H1 (cell line): Measurements from ENCODE around the gene OSTN. TPM values are rescaled to one million over a fixed set of nuclear protein-coding genes. Genes with fewer than 3 reads are reported as not detected.

ENCODE experiments used
- CTCF ChIA-PET: fragments of 300-600 bp; sonication (Branson Sonifier 250); formaldehyde crosslinking; loops from one replicate; lab custom pipeline; 2021; ENCODE audit not compliant: partially characterized antibody; lab: Charles Lee
- POLR2A ChIA-PET: fragments of 300-600 bp; sonication (Branson Sonifier 250); formaldehyde crosslinking; loops from one replicate; lab custom pipeline; 2021; ENCODE audit warnings: inconsistent platforms; ENCODE audit not compliant: partially characterized antibody; lab: Charles Lee
- DNase-seq, 2 experiments: peaks; one replicate each; pipeline versions ENCODE4 v3.0.0 to v3.0.0-alpha.2; 2010 to 2022; ENCODE audit warnings: low spot score in 2 of 2, low read depth in 1 of 2, mixed read lengths in 1 of 2
- FAIRE-seq: peaks from 2 replicates; lab custom pipeline; 2011; peaks lifted over from hg19 to GRCh38; lab: Jason Lieb, UNC
- H2AFZ ChIP-seq: 2 replicates; pipeline ENCODE4 v1.8.1; 2012; ENCODE audit warnings: low read length, inconsistent platforms
- H2AK5ac ChIP-seq: 2 replicates; pipeline ENCODE4 v1.6.1; 2013; ENCODE audit warnings: low read depth, low read length
- H2BK120ac ChIP-seq: replicated peaks from 2 replicates; pipeline ENCODE3; 2013; ENCODE audit warnings: low read depth, low read length, inconsistent platforms
- H2BK12ac ChIP-seq: 2 replicates; pipeline ENCODE4 v1.6.1; 2013; ENCODE audit warnings: low read depth, low read length
- H2BK15ac ChIP-seq: 2 replicates; pipeline ENCODE4 v1.6.1; 2013; ENCODE audit warnings: low read length
- H2BK20ac ChIP-seq: 2 replicates; pipeline ENCODE4 v1.6.1; 2013; ENCODE audit warnings: low read length
- H2BK5ac ChIP-seq: 2 replicates; pipeline ENCODE4 v1.6.1; 2013; ENCODE audit warnings: low read depth, low read length
- H3K14ac ChIP-seq: 2 replicates; pipeline ENCODE4 v1.6.1; 2013; ENCODE audit warnings: inconsistent platforms; ENCODE audit not compliant: insufficient read length
- H3K18ac ChIP-seq: 2 replicates; pipeline ENCODE4 v1.6.1; 2013; ENCODE audit warnings: low read length; ENCODE audit errors: extremely low read depth
- H3K23ac ChIP-seq: 2 replicates; pipeline ENCODE4 v1.6.1; 2013; ENCODE audit warnings: inconsistent platforms; ENCODE audit not compliant: insufficient read length
- H3K23me2 ChIP-seq: 2 replicates; pipeline ENCODE4 v1.6.1; 2013; ENCODE audit warnings: low read depth, low read length
- H3K27ac ChIP-seq: 2 replicates; pipeline ENCODE4 v1.6.1; 2011; ENCODE audit warnings: low read depth, low read length, inconsistent platforms
- H3K27me3 ChIP-seq, 4 experiments: replicated peaks in 1 of 4; 1 replicate in 1 of 4; 2 replicates in 3 of 4; pipeline versions ENCODE4 v1.6.1 to v1.8.1; 2011 to 2013; ENCODE audit warnings: low read length in 3 of 4, mild to moderate bottlenecking in 3 of 4, inconsistent platforms in 2 of 4, mixed read lengths in 2 of 4, moderate library complexity in 1 of 4; ENCODE audit not compliant: control insufficient read depth in 3 of 4, insufficient read depth in 3 of 4; ENCODE audit errors: extremely low read depth in 1 of 4
- H3K36me3 ChIP-seq, 4 experiments: 2 replicates each; pipeline versions ENCODE4 v1.6.1 to v1.8.1; 2011 to 2013; ENCODE audit warnings: mild to moderate bottlenecking in 4 of 4, low read length in 3 of 4, moderate library complexity in 2 of 4, control low read depth in 1 of 4, inconsistent platforms in 1 of 4; ENCODE audit not compliant: insufficient read depth in 4 of 4, control insufficient read depth in 2 of 4
- H3K4ac ChIP-seq: replicated peaks from 2 replicates; pipeline ENCODE3; 2013; ENCODE audit warnings: low read length, low read depth, mixed read lengths, inconsistent platforms; ENCODE audit not compliant: insufficient read length
- H3K4me1 ChIP-seq, 4 experiments: replicated peaks in 1 of 4; 1 replicate in 1 of 4; 2 replicates in 3 of 4; pipeline versions ENCODE4 v1.6.1 to v1.8.1; 2011 to 2013; ENCODE audit warnings: low read length in 3 of 4, inconsistent platforms in 2 of 4, mixed read lengths in 1 of 4; ENCODE audit not compliant: insufficient read depth in 4 of 4, control insufficient read depth in 3 of 4
- H3K4me2 ChIP-seq, 2 experiments: 2 replicates each; pipeline versions ENCODE4 v1.6.1 to v1.8.1; 2011 to 2013; ENCODE audit warnings: low read depth in 2 of 2, low read length in 2 of 2, control low read depth in 1 of 2, inconsistent platforms in 1 of 2, mild to moderate bottlenecking in 1 of 2; ENCODE audit not compliant: insufficient read depth in 1 of 2
- H3K4me3 ChIP-seq, 4 experiments: fragments of 200-600, 300-600 bp in 1 of 4; sonication (generic), shearing (Covaris generic), sonication (Bioruptor Twin) in 1 of 4; 2 replicates each; pipeline versions ENCODE4 v1.5.1 to v1.8.1; 2011 to 2016; ENCODE audit warnings: low read length in 4 of 4, low read depth in 3 of 4, control low read depth in 2 of 4, inconsistent platforms in 2 of 4, mild to moderate bottlenecking in 2 of 4, mixed read lengths in 1 of 4, moderate library complexity in 1 of 4; ENCODE audit not compliant: insufficient read depth in 2 of 4; ENCODE audit errors: extremely low read depth in 1 of 4
- H3K56ac ChIP-seq: replicated peaks from 2 replicates; pipeline ENCODE3; 2013; ENCODE audit warnings: low read depth, mild to moderate bottlenecking, mixed read lengths, low read length, inconsistent platforms; ENCODE audit not compliant: insufficient read length
- H3K79me1 ChIP-seq: 2 replicates; pipeline ENCODE4 v1.6.1; 2013; ENCODE audit warnings: low read depth, low read length, control low read depth
- H3K79me2 ChIP-seq, 2 experiments: 2 replicates each; pipeline versions ENCODE4 v1.6.1 to v1.8.1; 2012 to 2013; ENCODE audit warnings: low read length in 2 of 2, mild to moderate bottlenecking in 2 of 2, inconsistent platforms in 1 of 2; ENCODE audit not compliant: insufficient read depth in 2 of 2, control insufficient read depth in 1 of 2
- H3K9ac ChIP-seq, 4 experiments: replicated peaks in 1 of 4; 1 replicate in 1 of 4; 2 replicates in 3 of 4; pipeline versions ENCODE4 v1.6.1 to v1.8.1; 2011 to 2013; ENCODE audit warnings: low read depth in 3 of 4, low read length in 3 of 4, control low read depth in 2 of 4, mild to moderate bottlenecking in 2 of 4, moderate library complexity in 2 of 4, inconsistent platforms in 1 of 4; ENCODE audit errors: extremely low read depth in 1 of 4
- H3K9me3 ChIP-seq, 2 experiments: 2 replicates each; pipeline versions ENCODE4 v1.6.1 to v1.8.1; 2012 to 2013; ENCODE audit warnings: mild to moderate bottlenecking in 2 of 2, moderate library complexity in 2 of 2, control low read depth in 1 of 2, inconsistent platforms in 1 of 2, low read depth in 1 of 2, low read length in 1 of 2, mixed read lengths in 1 of 2; ENCODE audit not compliant: insufficient read depth in 2 of 2
- H4K20me1 ChIP-seq, 2 experiments: replicated peaks in 1 of 2; 2 replicates each; pipeline versions ENCODE3 to v1.8.1; 2011 to 2013; ENCODE audit warnings: inconsistent platforms in 2 of 2, low read length in 2 of 2, mild to moderate bottlenecking in 1 of 2; ENCODE audit not compliant: insufficient read depth in 2 of 2, control insufficient read depth in 1 of 2
- H4K5ac ChIP-seq: 2 replicates; pipeline ENCODE4 v1.6.1; 2013; ENCODE audit warnings: low read length, low read depth, mixed read lengths, inconsistent platforms; ENCODE audit not compliant: insufficient read length
- H4K8ac ChIP-seq: 2 replicates; pipeline ENCODE4 v1.8.0; 2013; ENCODE audit warnings: mild to moderate bottlenecking, moderate library complexity, low read length, inconsistent platforms; ENCODE audit not compliant: insufficient read depth; ENCODE audit errors: extremely low read depth
- H4K91ac ChIP-seq: replicated peaks from 2 replicates; pipeline ENCODE3; 2013; ENCODE audit warnings: low read length, mixed read lengths, inconsistent platforms; ENCODE audit not compliant: insufficient read length
- HDAC6 ChIP-seq: IDR thresholded peaks from one replicate; pipeline ENCODE4 v1.7.1; 2012; ENCODE audit warnings: low read depth, mild to moderate bottlenecking, inconsistent platforms, low read length, moderate library complexity
- POU5F1 ChIP-seq: IDR thresholded peaks from 2 replicates; pipeline ENCODE4 v1.6.1; 2011; ENCODE audit warnings: low read depth, mild to moderate bottlenecking, low read length, moderate library complexity
- SP2 ChIP-seq: IDR thresholded peaks from 2 replicates; pipeline ENCODE4 v1.6.1; 2012; ENCODE audit warnings: mild to moderate bottlenecking, low read length, inconsistent platforms
- TAF1 ChIP-seq: IDR thresholded peaks from 2 replicates; pipeline ENCODE4 v1.6.1; 2011; ENCODE audit warnings: mild to moderate bottlenecking, low read depth, low read length
- WGBS, 2 experiments: shearing (Covaris generic) in 1 of 2; methylation state at CpG; one replicate each; pipeline versions ENCODE4 v1.1.6 to v1.1.7; 2013 to 2015; ENCODE audit warnings: low lambda C conversion rate in 2 of 2, mixed read lengths in 2 of 2, inconsistent platforms in 1 of 2, low coverage in 1 of 2, missing lambda C conversion rate in 1 of 2; ENCODE audit not compliant: insufficient replicate concordance in 2 of 2, insufficient coverage in 1 of 2, insufficient read length in 1 of 2; ENCODE audit errors: extremely low coverage in 1 of 2, missing lambda C conversion rate in 1 of 2; 5-methylcytosine and 5-hydroxymethylcytosine counted together
- long read RNA-seq, 2 experiments: library from RNA in 1 of 2; library from capped mRNA in 1 of 2; stranded (forward); transcript quantifications; one replicate each; pipeline ENCODE4 v2.0.0, GENCODE V29; 2021; ENCODE audit warnings: inconsistent platforms in 1 of 2
- polyA minus RNA-seq, 3 experiments: library from RNA; depleted of rRNA, polyadenylated mRNA; stranded (reverse); fragments of >200 nt; gene quantifications; 1 replicate in 2 of 3; 2 replicates in 1 of 3; pipeline ENCODE4 v1.2.3, GENCODE V29; 2011
- polyA plus RNA-seq, 7 experiments: library from polyadenylated mRNA; depleted of rRNA in 3 of 7; stranded (reverse) in 5 of 7; unstranded in 2 of 7; fragments of >200 nt in 5 of 7; fragments of 200-250 nt in 2 of 7; gene quantifications; 1 replicate in 5 of 7; 2 replicates in 1 of 7; 4 replicates in 1 of 7; pipeline versions ENCODE4 v1.2.1 to v1.2.3, GENCODE V29; 2011 to 2013; ENCODE audit warnings: missing spikeins in 2 of 7, mixed read lengths in 2 of 7
- total RNA-seq: library from RNA; stranded (reverse); fragmentation: NEBNext Ultra II Directional; extraction: Animal tissue kit (Norgen Biotek cat#: 25700); gene quantifications from 2 replicates; pipeline ENCODE4 v1.2.1, GENCODE V29; 2021

Gene OSTN
- not detected in 2 replicates for total RNA-seq
- polyA plus RNA-seq (2011; rRNA removed): 0.02 TPM in 1 of 2 replicates, not detected in the other
- polyA plus RNA-seq (2011; cell fraction: cytosol; rRNA removed): not detected
- 0.16 TPM for polyA plus RNA-seq (2011; cell fraction: nucleus; rRNA removed)
- polyA plus RNA-seq (2012, experiment 1 of 2): not detected in 4 replicates
- polyA plus RNA-seq (2012, experiment 2 of 2): not detected
- polyA plus RNA-seq (2013, experiment 1 of 2): not detected
- polyA plus RNA-seq (2013, experiment 2 of 2): not detected
- not detected in 2 replicates for polyA minus RNA-seq (2011; rRNA and poly(A)+ RNA removed)
- polyA minus RNA-seq (2011; cell fraction: cytosol; rRNA and poly(A)+ RNA removed): not detected
- not detected for polyA minus RNA-seq (2011; cell fraction: nucleus; rRNA and poly(A)+ RNA removed)
- long read RNA-seq, experiment 1: 0 reads
- long read RNA-seq, experiment 2: 0 reads

- no peaks in the 10 kb centered on the region for H3K9me3 ChIP-seq
- no peaks in the 10 kb centered on the region for H3K79me2 ChIP-seq
- ChIA-PET POLR2A (no interaction called here), CTCF (no interaction called here)
- H3K14ac ChIP-seq: no peak within 1 kb of the TSS
- no peak within 1 kb of the TSS for H3K18ac ChIP-seq
- H3K23me2 ChIP-seq: no peaks in the 10 kb centered on the region
- no peak within 1 kb of the TSS for H2BK5ac ChIP-seq
- H3K4me2 ChIP-seq: no peak within 1 kb of the TSS
- no peaks in the 10 kb centered on the region for H4K20me1 ChIP-seq
- no peaks in the 10 kb centered on the region for H3K79me1 ChIP-seq
- no peak within 1 kb of the TSS for H3K4ac ChIP-seq
- no peak within 1 kb of the TSS for H2AK5ac ChIP-seq
- no peak within 1 kb of the TSS for H2BK15ac ChIP-seq
- no peak within 1 kb of the TSS for H4K8ac ChIP-seq
- H4K5ac ChIP-seq: no peak within 1 kb of the TSS
- no peak within 1 kb of the TSS for H3K56ac ChIP-seq
- H2BK20ac ChIP-seq: no peak within 1 kb of the TSS
- no peaks in the 10 kb centered on the region for H3K4me1 ChIP-seq
- DNase-seq: no peak
- 94% methylated on average over 3 of the region's 3 CpGs; no CpG with 5 or more reads in 1 of the 2 experiments for WGBS, 2 experiments
- H2BK12ac ChIP-seq: no peak within 1 kb of the TSS
- no peak within 1 kb of the TSS for H3K23ac ChIP-seq
- no peaks in the 10 kb centered on the region for H3K27me3 ChIP-seq
- H2AFZ ChIP-seq: no peak within 1 kb of the TSS
- H2BK120ac ChIP-seq: no peak within 1 kb of the TSS
- no peak within 1 kb of the TSS for H3K9ac ChIP-seq
- no peak within 1 kb of the TSS for H3K4me3 ChIP-seq
- FAIRE-seq: no peak
- no peak within 1 kb of the TSS for H3K27ac ChIP-seq
- no peak within 1 kb of the TSS for H4K91ac ChIP-seq
- H3K36me3 ChIP-seq: no peaks in the 10 kb centered on the region
- TF ChIP-seq SP2: no peak
- TF ChIP-seq TAF1: no peak
- no peak for TF ChIP-seq HDAC6
- TF ChIP-seq POU5F1: no peak
These were observed at the start of gene OSTN for GRCh38 chr3:191198932-191199331. TSS of gene OSTN (plus strand) at chr3:191199241. CDS start at chr3:191212533, 13,292 bp downstream.
